NCI-H2196 (cell line): ENCODE results near the gene CYP19A1.

ENCODE experiments used
- DNase-seq: peaks from one replicate; lab custom pipeline; 2025; ENCODE audit not compliant: unreplicated experiment; lab: John Stamatoyannopoulos, UW

The CYP19A1 gene

GRCh38 chr15:51363383-51363782 lies 25.0 kb upstream of the CYP19A1 start:
- no peak for DNase-seq

- DNase-seq, result no peak
Observed at GRCh38 chr15:51359981-51360380, 21.6 kb upstream of the CYP19A1 start.

- no peak for DNase-seq
Observed at GRCh38 chr15:51356983-51357382, 18.6 kb upstream of the CYP19A1 start.

- DNase-seq, result no peak
Observed at GRCh38 chr15:51356147-51356546, 17.8 kb upstream of the CYP19A1 start.

- DNase-seq, result no peak
Observed at GRCh38 chr15:51355096-51355495, 16.7 kb upstream of the CYP19A1 start.

- no peak for DNase-seq
Observed at GRCh38 chr15:51353976-51354375, 15.6 kb upstream of the CYP19A1 start.

- no peak for DNase-seq
Observed at GRCh38 chr15:51350723-51351122, 12.3 kb upstream of the CYP19A1 start.

- no peak for DNase-seq
Observed at GRCh38 chr15:51349156-51349844, 10.9 kb upstream of the CYP19A1 start.

- no peak for DNase-seq
Observed at GRCh38 chr15:51348688-51349087, 10.3 kb upstream of the CYP19A1 start.

- DNase-seq, result no peak
Observed at GRCh38 chr15:51346136-51346535, 7.7 kb upstream of the CYP19A1 start.

GRCh38 chr15:51343466-51343865 lies 5.1 kb upstream of the CYP19A1 start:
- DNase-seq, result no peak

- no peak for DNase-seq
Observed at GRCh38 chr15:51342227-51342999, 4.0 kb upstream of the CYP19A1 start.

GRCh38 chr15:51341366-51342226 lies 3.2 kb upstream of the CYP19A1 start, which contains the start of gene GLDN:
Gene GLDN (plus strand): TSS chr15:51341655. CDS start chr15:51341685, 30 bp downstream.
- peak; percentile 24 for DNase-seq

- DNase-seq, result no peak
Observed at GRCh38 chr15:51335538-51336410, 2.6 kb downstream of the CYP19A1 start.

- DNase-seq, result no peak
Observed at GRCh38 chr15:51335087-51335486, 3.3 kb downstream of the CYP19A1 start.

- DNase-seq, result no peak
Observed at GRCh38 chr15:51334011-51334451, 4.4 kb downstream of the CYP19A1 start.

GRCh38 chr15:51333571-51333970 lies 4.8 kb downstream of the CYP19A1 start:
- no peak for DNase-seq

- DNase-seq, result no peak
Observed at GRCh38 chr15:51332206-51333147, 5.9 kb downstream of the CYP19A1 start.

GRCh38 chr15:51331141-51331540 lies 7.3 kb downstream of the CYP19A1 start:
- no peak for DNase-seq
